IMR-90 (cell line): ENCODE measurements around the gene ACOX2. TPM values are rescaled to one million over a fixed set of nuclear protein-coding genes. Genes with fewer than 3 reads are reported as not detected.

Experiments
- ATAC-seq: fragments of 200-7000 bp; cut with Tn5 transposase; 2 replicates; pipeline ENCODE4 v1.9.1; 2020; ENCODE audit warnings: low read depth, mild to moderate bottlenecking, moderate library complexity
- BruUV-seq: library from RNA; stranded (reverse); fragments of 400-500 nt; replicated peaks from 2 replicates; lab custom pipeline; 2021; lab: Mats Ljungman, UMichigan
- CTCF ChIA-PET: fragments of 300-600 bp; formaldehyde crosslinking; extraction: SDS; loops from one replicate; lab custom pipeline; 2021; ENCODE audit warnings: antibody characterized with exemption; lab: Yijun Ruan, JAX
- POLR2A ChIA-PET: fragments of 300-600 bp; sonication (Branson Sonifier 250); formaldehyde crosslinking; loops from one replicate; lab custom pipeline; 2022; ENCODE audit warnings: antibody characterized with exemption; ENCODE audit not compliant: unreplicated experiment; lab: Charles Lee
- DNase-seq: peaks from one replicate; pipeline ENCODE4 v3.0.0; 2013
- H2AFZ ChIP-seq: replicated peaks from 2 replicates; pipeline ENCODE3; 2013; ENCODE audit warnings: low read length, mild to moderate bottlenecking; ENCODE audit not compliant: poor library complexity
- H2AK5ac ChIP-seq: 2 replicates; pipeline ENCODE4 v1.6.1; 2013; ENCODE audit warnings: low read depth, low read length, inconsistent platforms
- H2AK9ac ChIP-seq: replicated peaks from 2 replicates; pipeline ENCODE3; 2013; ENCODE audit warnings: mild to moderate bottlenecking, low read depth, low read length, moderate library complexity; ENCODE audit not compliant: poor library complexity
- H2BK120ac ChIP-seq: 2 replicates; pipeline ENCODE4 v1.6.1; 2013; ENCODE audit warnings: low read depth, low read length, inconsistent platforms
- H2BK15ac ChIP-seq: 3 replicates; pipeline ENCODE4 v1.6.1; 2013; ENCODE audit warnings: low read depth, low read length, inconsistent platforms
- H2BK20ac ChIP-seq: 2 replicates; pipeline ENCODE4 v1.6.1; 2013; ENCODE audit warnings: low read depth, mild to moderate bottlenecking, inconsistent platforms, low read length, moderate library complexity
- H2BK5ac ChIP-seq: 2 replicates; pipeline ENCODE4 v1.6.1; 2013; ENCODE audit warnings: mild to moderate bottlenecking, low read depth, low read length, inconsistent platforms; ENCODE audit not compliant: poor library complexity, severe bottlenecking
- H3K14ac ChIP-seq: replicated peaks from 2 replicates; pipeline ENCODE4 v1.6.1; 2013; ENCODE audit warnings: low read depth, low read length, inconsistent platforms
- H3K18ac ChIP-seq: 2 replicates; pipeline ENCODE4 v1.6.1; 2013; ENCODE audit warnings: low read depth, low read length, control low read depth
- H3K23ac ChIP-seq: 2 replicates; pipeline ENCODE4 v1.6.1; 2013; ENCODE audit warnings: low read depth, low read length, inconsistent platforms
- H3K27ac ChIP-seq: 2 replicates; pipeline ENCODE4 v1.5.1; 2013; ENCODE audit warnings: mild to moderate bottlenecking, control low read depth, low read length; ENCODE audit not compliant: insufficient read depth
- H3K27me3 ChIP-seq: 2 replicates; pipeline ENCODE4 v1.6.1; 2013; ENCODE audit warnings: low read length; ENCODE audit not compliant: control insufficient read depth, insufficient read depth
- H3K36me3 ChIP-seq: 2 replicates; pipeline ENCODE4 v1.6.1; 2013; ENCODE audit warnings: low read length, mixed read lengths; ENCODE audit not compliant: control insufficient read depth, insufficient read depth
- H3K4ac ChIP-seq: 2 replicates; pipeline ENCODE4 v1.6.1; 2013; ENCODE audit warnings: low read depth, low read length, inconsistent platforms
- H3K4me1 ChIP-seq: 2 replicates; pipeline ENCODE4 v1.6.1; 2013; ENCODE audit warnings: low read length, mixed read lengths; ENCODE audit not compliant: control insufficient read depth, insufficient read depth
- H3K4me2 ChIP-seq: 2 replicates; pipeline ENCODE4 v1.6.1; 2013; ENCODE audit warnings: low read depth, mild to moderate bottlenecking, control low read depth, low read length, moderate library complexity
- H3K4me3 ChIP-seq: 2 replicates; pipeline ENCODE4 v1.5.1; 2013; ENCODE audit warnings: low read depth, mild to moderate bottlenecking, control low read depth, low read length, moderate library complexity; ENCODE audit not compliant: insufficient read depth
- H3K56ac ChIP-seq: 2 replicates; pipeline ENCODE4 v1.6.1; 2013; ENCODE audit warnings: low read length, inconsistent platforms; ENCODE audit not compliant: insufficient read depth; ENCODE audit errors: extremely low read depth
- H3K79me1 ChIP-seq, 2 experiments: 2 replicates each; pipeline ENCODE4 v1.6.1; 2013; ENCODE audit warnings: low read length in 2 of 2, inconsistent platforms in 1 of 2, low read depth in 1 of 2
- H3K9ac ChIP-seq: 2 replicates; pipeline ENCODE4 v1.6.1; 2013; ENCODE audit warnings: low read depth, low read length, control low read depth
- H3K9me1 ChIP-seq: 2 replicates; pipeline ENCODE4 v1.6.1; 2013; ENCODE audit warnings: low read length, inconsistent platforms; ENCODE audit not compliant: insufficient read depth
- H3K9me3 ChIP-seq: 2 replicates; pipeline ENCODE4 v1.6.1; 2013; ENCODE audit warnings: low read length; ENCODE audit not compliant: control insufficient read depth, insufficient read depth
- H4K20me1 ChIP-seq: 2 replicates; pipeline ENCODE4 v1.6.1; 2013; ENCODE audit warnings: low read length, inconsistent platforms; ENCODE audit not compliant: insufficient read depth
- H4K5ac ChIP-seq: 2 replicates; pipeline ENCODE4 v1.6.1; 2013; ENCODE audit warnings: mild to moderate bottlenecking, low read depth, low read length, control low read depth
- H4K8ac ChIP-seq, 2 experiments: 2 replicates each; pipeline ENCODE4 v1.6.1; 2013; ENCODE audit warnings: low read depth in 2 of 2, low read length in 2 of 2, control low read depth in 1 of 2, inconsistent platforms in 1 of 2
- H4K91ac ChIP-seq: 2 replicates; pipeline ENCODE4 v1.6.1; 2013; ENCODE audit warnings: low read depth, low read length, inconsistent platforms; ENCODE audit not compliant: insufficient read depth
- BHLHE40 ChIP-seq: fragments of 150-350 bp; IDR thresholded peaks from 2 replicates; pipeline ENCODE4 v1.6.1; 2016; ENCODE audit warnings: mild to moderate bottlenecking, low read depth, low read length
- ELK1 ChIP-seq: fragments of 150-350 bp; IDR thresholded peaks from 2 replicates; pipeline ENCODE4 v1.6.1; 2016; ENCODE audit warnings: low read depth, mild to moderate bottlenecking, low read length, moderate library complexity, borderline replicate concordance
- FOS ChIP-seq: fragments of 150-350 bp; IDR thresholded peaks from 2 replicates; pipeline ENCODE4 v1.6.1; 2016; ENCODE audit warnings: low read depth, low read length
- MAFK ChIP-seq: IDR thresholded peaks from 2 replicates; pipeline ENCODE4 v1.6.1; 2012; ENCODE audit warnings: low read depth, low read length, improper control_type of control experiment
- MXI1 ChIP-seq: IDR thresholded peaks from 2 replicates; pipeline ENCODE4 v1.6.1; 2012; ENCODE audit warnings: low read depth, mild to moderate bottlenecking, low read length, moderate library complexity, borderline replicate concordance
- RCOR1 ChIP-seq: IDR thresholded peaks from 2 replicates; pipeline ENCODE4 v1.6.1; 2012; ENCODE audit warnings: mild to moderate bottlenecking, low read length, improper control_type of control experiment; ENCODE audit not compliant: insufficient replicate concordance
- WGBS, 2 experiments: methylation state at CpG; one replicate each; pipeline versions ENCODE4 v1.1.5 to v1.1.7; 2013; ENCODE audit warnings: missing lambda C conversion rate in 2 of 2; ENCODE audit not compliant: insufficient read length in 1 of 2; ENCODE audit errors: extremely low coverage in 2 of 2; 5-methylcytosine and 5-hydroxymethylcytosine counted together
- dilution Hi-C: fragments of 300-500 bp; cut with HindIII; formaldehyde crosslinking; loops from one replicate; pipeline ENCODE4 v1.14.3; 2018; ENCODE audit warnings: low sequenced_read_pairs; ENCODE audit not compliant: unreplicated experiment
- in situ Hi-C: fragments of 300-500 bp; cut with MboI; formaldehyde crosslinking; loops from 3 replicates; pipeline ENCODE4 v1.14.3; 2019; ENCODE audit warnings: low sequenced_read_pairs, inconsistent platforms, mixed read lengths
- intact Hi-C: fragments of 100-400 bp; cut with micrococcal nuclease; formaldehyde crosslinking; loops from 2 replicates; pipeline ENCODE4 v1.10.0; 2022
- polyA plus RNA-seq, 3 experiments: library from polyadenylated mRNA; depleted of rRNA; stranded (reverse); fragments of >200 nt; gene quantifications; 2 replicates each; pipeline ENCODE4 v1.2.3, GENCODE V29; 2012; ENCODE audit warnings: low replicate concordance in 1 of 3
- total RNA-seq: library from RNA; depleted of rRNA; stranded (reverse); fragments of >200 nt; gene quantifications from 2 replicates; pipeline ENCODE4 v1.2.3, GENCODE V29; 2012

Gene ACOX2
- total and polyA plus RNA-seq, 2 of the 4 experiments (the other 2 are of a cell fraction): 15.6 to 32.9 TPM

- TF ChIP-seq ELK1: no peak
Observed at GRCh38 chr3:58487140-58487886, 49.7 kb downstream of the ACOX2 start (continued).

DNA sequence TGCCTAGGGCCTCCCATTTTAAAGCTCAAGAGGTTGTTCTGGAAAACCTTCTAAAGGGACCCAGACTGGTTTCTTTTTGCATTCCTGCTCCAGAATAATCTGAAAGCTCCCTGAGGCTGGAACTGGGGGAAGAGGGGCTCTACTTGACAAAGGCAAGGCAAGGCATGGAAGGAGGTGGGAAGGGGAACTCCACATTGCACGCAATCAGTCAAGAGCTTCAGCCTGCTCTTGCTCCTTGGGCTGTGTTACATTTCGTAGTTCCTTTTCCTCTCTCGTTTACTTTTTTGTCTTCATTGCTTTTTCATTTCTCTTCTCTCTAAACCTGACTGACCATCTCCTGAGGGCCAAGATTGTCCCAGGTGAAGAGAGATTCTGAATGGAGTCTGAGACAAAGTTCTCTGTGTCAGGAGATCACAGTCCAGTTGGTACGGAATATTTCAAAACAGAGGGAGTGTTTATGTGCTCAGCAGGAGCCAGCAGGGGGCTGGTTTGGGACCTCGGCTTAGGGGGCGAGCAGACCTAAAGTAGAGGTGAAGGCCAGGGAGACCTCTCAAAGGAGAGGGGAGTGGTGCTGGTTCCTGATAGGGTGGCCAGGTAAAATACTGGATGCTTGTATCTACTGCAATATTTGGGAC lies 51.1 kb downstream of the ACOX2 start:
- BruUV-seq: no TSS peak
- Histone ChIP-seq H4K91ac (no peak overlapping the region), H3K27ac (no peak overlapping the region), H4K5ac (no peak overlapping the region), H3K27me3 (no peaks in the 10 kb centered on the region), H2BK120ac (no peak overlapping the region), H3K4ac (no peak overlapping the region), H2BK20ac (no peak overlapping the region; the same call in 1 of the 2 replicates), H3K4me1 (peaks cover 8% of the 10 kb centered on the region), H3K36me3 (no peaks in the 10 kb centered on the region), H4K20me1 (no peaks in the 10 kb centered on the region), H3K9me1 (peaks cover 15% of the 10 kb centered on the region), H4K8ac (no peak overlapping the region), H3K4me3 (no peak overlapping the region), H2BK15ac (no peak overlapping the region), H2AK5ac (no peak overlapping the region), H2BK5ac (no peak overlapping the region), H3K18ac (no peak overlapping the region), H3K56ac (no peak overlapping the region), H3K9me3 (no peaks in the 10 kb centered on the region), H3K14ac (no peak overlapping the region), H2AK9ac (no peak overlapping the region), H3K79me1 (no peaks in the 10 kb centered on the region), H3K9ac (no peak overlapping the region), H3K4me2 (no peak overlapping the region), H2AFZ (no peak overlapping the region), H3K23ac (no peak overlapping the region)
- ChIA-PET POLR2A (no interaction called here), CTCF (no interaction called here)
- no peak for TF ChIP-seq RCOR1
- TF ChIP-seq MAFK: no peak
- no peak for TF ChIP-seq MXI1
- TF ChIP-seq BHLHE40: no peak
- TF ChIP-seq FOS: no peak
- intact Hi-C loops (no loop called here), in situ Hi-C loops (no loop called here), dilution Hi-C loops (no loop called here)
- ATAC-seq: no peak
- 94% methylated on average over 3 of the region's 6 CpGs; no CpG with 5 or more reads in 1 of the 2 experiments for WGBS, 2 experiments
- DNase-seq: no peak
